ENCODE data around the gene MXRA8.

MXRA8 gene

GRCh38 chr1:1348420-1349255 is 9.7 kb downstream of the MXRA8 start:
- no peak for DNase-seq

- no peak for DNase-seq
Observed at GRCh38 chr1:1347663-1348419, 10.5 kb downstream of the MXRA8 start.

GRCh38 chr1:1347026-1347595 is 11.2 kb downstream of the MXRA8 start:
- no peak for DNase-seq

- no peak for DNase-seq
Observed at GRCh38 chr1:1346501-1346890, 11.9 kb downstream of the MXRA8 start.

- DNase-seq: no peak
Observed at GRCh38 chr1:1345860-1346500, 12.4 kb downstream of the MXRA8 start.

- no peak for DNase-seq
Observed at GRCh38 chr1:1345384-1345783, 13.0 kb downstream of the MXRA8 start.

GRCh38 chr1:1344655-1345361 is 13.5 kb downstream of the MXRA8 start:
- no peak for DNase-seq

GRCh38 chr1:1343811-1344421 is 14.4 kb downstream of the MXRA8 start:
- DNase-seq: no peak

- no peak for DNase-seq
Observed at GRCh38 chr1:1342584-1343115, 15.7 kb downstream of the MXRA8 start.

- DNase-seq: no peak
Observed at GRCh38 chr1:1342061-1342562, 16.2 kb downstream of the MXRA8 start.

- DNase-seq: no peak
Observed at GRCh38 chr1:1341549-1342021, 16.8 kb downstream of the MXRA8 start.

GRCh38 chr1:1340791-1341548 is 17.4 kb downstream of the MXRA8 start:
- no peak for DNase-seq

- DNase-seq: no peak
Observed at GRCh38 chr1:1340185-1340584, 18.2 kb downstream of the MXRA8 start.

GRCh38 chr1:1338278-1338677 is 20.1 kb downstream of the MXRA8 start:
- no peak for DNase-seq

- no peak for DNase-seq
Observed at GRCh38 chr1:1337793-1338147, 20.6 kb downstream of the MXRA8 start.

- DNase-seq: no peak
Observed at GRCh38 chr1:1336931-1337792, 21.2 kb downstream of the MXRA8 start.

GRCh38 chr1:1336446-1336845 is 21.9 kb downstream of the MXRA8 start:
- no peak for DNase-seq

- no peak for DNase-seq
Observed at GRCh38 chr1:1335792-1336248, 22.5 kb downstream of the MXRA8 start.

GRCh38 chr1:1335283-1335682 is 23.1 kb downstream of the MXRA8 start:
- no peak for DNase-seq

- DNase-seq: no peak
Observed at GRCh38 chr1:1334835-1335234, 23.5 kb downstream of the MXRA8 start.

Data from NCI-H2171 treated with DMSO at 0.1 percent for 48 hours (cell line).